GM19240 (cell line): Measurements from ENCODE around the gene PRKAG2.
A peak's percentile ranks its signal among the peaks of the same experiment; 100 is the strongest.
"Not testable (repeated sequence)": the region's sequence is repeated elsewhere in the genome, so short reads cannot be mapped to it uniquely, and the experiment has no call there.

Source experiments
- DNase-seq: peaks from one replicate; pipeline ENCODE4 v3.0.0; 2011; ENCODE audit warnings: low spot score; ENCODE audit not compliant: insufficient read length

Gene PRKAG2

GRCh38 chr7:151524331-151524730 lies 352.6 kb downstream of the PRKAG2 start:
- DNase-seq = no peak

DNA sequence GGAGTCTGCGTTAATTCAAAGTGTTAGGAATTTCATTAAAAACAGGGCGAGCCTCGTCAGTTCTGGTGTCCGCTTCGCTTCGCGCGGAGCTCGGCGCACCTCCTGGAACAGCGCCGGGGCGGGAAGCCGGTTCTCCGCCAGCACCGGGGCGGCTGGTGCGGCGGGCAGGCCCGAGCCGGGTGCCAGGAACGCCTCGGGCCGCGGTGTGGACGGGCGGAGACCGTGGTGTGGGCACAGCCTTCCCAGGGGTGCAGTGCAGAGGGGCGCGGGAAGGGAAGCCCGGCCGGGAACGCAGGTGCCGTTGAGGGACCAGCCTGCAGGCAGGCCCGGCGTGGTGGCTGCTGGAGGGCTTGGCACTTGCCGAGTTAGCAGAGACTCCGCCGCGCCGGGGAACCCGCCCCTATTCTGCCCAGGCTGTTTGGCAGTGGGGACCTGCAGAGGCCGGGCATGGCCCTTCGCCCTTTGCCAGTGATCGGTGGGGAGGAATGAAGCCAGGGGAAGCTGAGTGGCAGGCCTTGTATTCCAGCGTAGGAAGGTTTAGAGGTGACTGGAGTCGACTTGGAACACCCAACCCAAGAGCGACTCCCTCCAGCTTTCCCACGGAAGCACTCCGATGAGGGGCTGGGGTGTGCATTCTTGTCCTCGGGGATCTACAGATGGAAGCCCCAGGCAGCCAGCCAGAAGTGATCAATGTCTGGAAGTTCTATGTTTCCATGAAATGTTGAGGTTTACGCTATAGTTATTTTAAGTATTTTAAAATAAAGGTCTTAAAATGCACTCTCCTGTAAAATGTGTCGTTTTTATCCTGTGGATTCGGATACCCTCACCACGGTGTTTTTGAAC lies 356.3 kb downstream of the PRKAG2 start:
- DNase-seq = no peak

- peak; percentile 79 for DNase-seq
Measured at GRCh38 chr7:151519765-151520418, 357.0 kb downstream of the PRKAG2 start, which contains the start of gene RHEB. RHEB (minus strand) TSS chr7:151519895; CDS start chr7:151519511, 384 bp downstream.

DNA sequence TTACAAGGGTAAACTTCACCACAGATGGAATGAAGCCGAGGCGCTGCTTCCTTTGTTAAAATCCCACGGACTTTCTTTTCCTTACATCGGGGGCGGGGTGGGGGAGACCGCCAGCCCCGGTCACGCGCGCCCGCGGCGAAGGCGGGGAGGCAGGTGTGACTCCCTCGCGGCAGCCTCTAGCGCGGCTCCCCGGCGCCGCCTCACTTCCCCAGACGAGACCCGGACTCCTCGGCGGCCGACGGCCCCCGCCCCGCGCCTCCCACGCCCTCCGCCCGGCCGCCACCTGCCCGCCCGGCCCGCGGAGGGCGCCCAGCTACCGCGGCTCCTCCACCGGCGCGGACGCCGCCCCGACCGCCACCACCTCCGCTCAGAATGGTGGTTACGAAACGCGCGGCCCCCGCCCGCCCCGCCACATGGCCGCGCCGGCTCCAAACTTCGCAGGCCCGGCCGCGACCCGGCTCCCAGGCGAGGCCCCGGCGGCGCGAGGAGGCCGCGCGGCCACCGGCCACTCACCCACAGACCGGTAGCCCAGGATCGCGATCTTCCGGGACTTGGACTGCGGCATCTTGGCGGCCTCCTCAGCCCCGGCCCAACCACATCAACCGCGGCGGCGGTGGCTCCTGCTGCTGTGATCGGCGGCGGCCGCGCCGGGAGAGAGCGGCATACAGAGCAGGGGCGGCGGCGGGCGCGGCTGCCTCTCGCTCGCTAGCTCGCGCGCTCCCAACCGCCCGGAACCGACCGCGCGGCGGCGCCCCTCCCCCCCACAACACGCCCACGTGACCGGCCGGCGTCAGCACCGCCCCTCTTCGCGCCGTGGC lies 357.8 kb downstream of the PRKAG2 start:
- DNase-seq = not testable (repeated sequence)

GRCh38 chr7:151518105-151518946 lies 358.6 kb downstream of the PRKAG2 start:
- no peak for DNase-seq

DNA sequence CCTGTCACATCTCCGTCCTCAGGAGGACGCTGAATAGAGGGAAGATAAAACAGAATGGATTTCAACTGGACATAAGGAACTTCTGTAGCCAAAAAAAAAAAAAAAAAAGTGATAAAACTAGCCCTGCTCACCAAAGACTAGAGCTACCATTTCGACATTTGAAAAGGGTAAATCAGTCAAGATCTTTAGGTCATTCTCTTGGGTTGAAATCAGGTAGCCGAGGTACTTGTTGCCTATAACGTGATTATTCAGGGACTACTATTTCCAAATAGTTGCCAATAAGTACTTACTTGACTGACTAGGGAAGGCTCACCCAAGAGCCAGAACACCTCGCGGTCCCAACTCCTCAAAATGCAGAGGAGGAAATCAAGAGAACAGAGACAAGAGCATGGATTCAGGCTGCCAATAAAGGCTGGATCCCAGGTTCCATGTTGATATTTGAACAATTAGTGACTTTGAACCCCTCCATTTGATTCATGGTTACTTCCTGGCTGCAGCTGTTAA lies 359.3 kb downstream of the PRKAG2 start:
- DNase-seq = no peak

- DNase-seq = no peak
Measured at GRCh38 chr7:151515276-151515565, 361.7 kb downstream of the PRKAG2 start.

GRCh38 chr7:151514461-151515275 lies 362.2 kb downstream of the PRKAG2 start:
- DNase-seq = no peak

- no peak for DNase-seq
Measured at GRCh38 chr7:151513133-151513532, 363.8 kb downstream of the PRKAG2 start.

DNA sequence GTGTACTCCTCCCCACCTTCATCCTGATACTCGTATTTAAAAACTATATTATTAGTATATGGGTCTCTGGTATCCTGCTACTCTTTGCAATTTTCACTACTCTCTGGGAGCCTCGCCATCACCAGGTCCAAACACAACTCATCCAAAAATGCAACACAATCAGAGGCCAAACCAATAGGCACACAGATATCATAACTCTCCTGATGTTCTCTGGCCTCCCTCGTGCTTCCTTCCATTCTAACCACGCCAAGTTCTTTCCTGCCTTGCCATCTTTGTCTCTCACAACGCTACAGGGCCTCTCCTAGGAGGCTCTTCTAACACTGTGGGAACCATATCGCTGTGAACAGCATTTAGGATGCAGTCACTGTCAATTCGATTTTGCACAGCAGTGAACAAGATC lies 364.6 kb downstream of the PRKAG2 start:
- no peak for DNase-seq

DNA sequence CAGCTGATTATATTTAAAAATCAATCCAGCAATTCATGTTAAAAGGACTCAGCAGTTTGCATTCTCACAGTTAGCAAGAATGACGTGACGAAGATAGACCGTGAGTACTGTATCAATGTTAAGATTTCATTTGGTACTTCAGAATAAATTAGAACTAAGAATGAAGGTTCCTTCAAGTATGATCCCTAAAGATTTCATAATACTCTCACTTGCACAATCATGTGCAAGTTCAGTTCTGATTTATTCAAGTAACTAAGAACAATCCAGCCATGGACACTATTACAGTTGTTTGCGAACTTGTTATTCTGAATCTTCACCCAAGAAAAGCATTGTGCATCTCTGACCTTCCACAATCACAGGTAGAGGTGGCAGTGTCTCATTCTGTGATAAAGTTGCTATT lies 365.0 kb downstream of the PRKAG2 start:
- no peak for DNase-seq

DNA sequence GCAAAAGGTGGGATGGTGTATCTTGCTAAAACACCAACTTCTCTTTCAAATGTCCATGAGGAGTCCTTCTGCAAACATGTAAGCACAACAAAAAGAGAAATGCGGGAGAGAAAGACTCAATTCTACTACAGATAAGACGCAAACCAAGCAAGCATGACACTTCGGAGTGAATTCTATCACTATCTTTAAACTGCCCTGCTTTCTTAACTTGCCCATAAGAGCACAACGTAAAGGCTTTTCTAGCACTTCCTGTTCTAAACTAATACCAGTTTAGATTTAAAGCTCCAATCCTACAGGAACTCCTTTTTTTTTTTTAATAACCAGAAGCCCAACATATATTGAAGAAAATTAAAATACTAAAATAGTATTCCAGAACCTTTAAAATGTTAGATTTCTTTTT lies 365.6 kb downstream of the PRKAG2 start:
- no peak for DNase-seq

DNA sequence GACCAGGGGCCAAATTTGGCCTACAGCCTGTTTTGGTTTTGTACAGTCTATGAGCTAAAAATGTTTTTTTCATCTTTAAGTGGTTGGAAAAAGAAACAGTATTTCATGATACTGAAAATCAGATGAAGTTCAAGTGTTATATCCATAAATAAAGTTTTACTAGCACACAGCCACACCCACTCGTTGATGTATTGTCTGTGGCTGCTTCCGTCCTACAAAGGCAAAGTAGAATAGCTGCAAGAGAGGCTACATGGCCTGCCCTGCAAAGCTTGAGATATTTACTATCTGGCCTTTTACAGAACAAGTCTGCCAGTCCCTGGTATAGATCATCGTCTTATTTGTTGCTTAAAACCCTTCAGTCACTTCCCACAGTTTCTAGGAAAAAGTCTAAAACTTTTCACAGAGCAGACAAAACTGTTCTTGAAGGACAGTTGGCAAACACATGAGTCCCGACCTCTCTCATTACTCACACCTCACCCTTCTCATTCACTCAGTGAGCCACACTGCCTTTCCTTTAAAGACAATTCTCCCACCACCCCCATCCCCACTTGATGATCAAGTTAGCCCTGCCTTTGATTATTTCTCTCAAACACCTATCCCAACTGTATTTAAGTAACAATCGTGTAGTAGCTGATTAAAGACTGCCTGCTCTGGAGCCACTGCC lies 367.1 kb downstream of the PRKAG2 start:
- no peak for DNase-seq

DNA sequence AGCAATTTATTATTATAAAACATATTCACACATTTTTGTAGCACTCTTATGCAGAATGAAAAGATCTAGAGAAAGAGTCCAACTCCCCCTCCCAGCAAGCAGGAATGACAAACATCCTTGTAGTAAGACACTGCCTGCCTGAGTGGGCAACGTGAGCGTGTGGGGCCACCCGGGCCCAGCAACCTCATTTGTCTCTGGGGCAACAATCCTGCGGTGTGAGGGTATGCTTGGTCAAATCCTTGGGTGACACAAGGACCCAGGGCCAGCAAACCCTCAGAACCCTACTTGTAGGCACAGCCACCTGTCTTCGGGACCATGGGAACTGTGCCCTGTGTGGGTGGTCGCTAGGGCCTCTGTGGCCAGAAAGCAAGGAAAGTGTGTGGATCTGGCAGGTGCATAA lies 367.9 kb downstream of the PRKAG2 start:
- DNase-seq = no peak

- DNase-seq = no peak
Measured at GRCh38 chr7:151507806-151508205, 369.1 kb downstream of the PRKAG2 start.

DNA sequence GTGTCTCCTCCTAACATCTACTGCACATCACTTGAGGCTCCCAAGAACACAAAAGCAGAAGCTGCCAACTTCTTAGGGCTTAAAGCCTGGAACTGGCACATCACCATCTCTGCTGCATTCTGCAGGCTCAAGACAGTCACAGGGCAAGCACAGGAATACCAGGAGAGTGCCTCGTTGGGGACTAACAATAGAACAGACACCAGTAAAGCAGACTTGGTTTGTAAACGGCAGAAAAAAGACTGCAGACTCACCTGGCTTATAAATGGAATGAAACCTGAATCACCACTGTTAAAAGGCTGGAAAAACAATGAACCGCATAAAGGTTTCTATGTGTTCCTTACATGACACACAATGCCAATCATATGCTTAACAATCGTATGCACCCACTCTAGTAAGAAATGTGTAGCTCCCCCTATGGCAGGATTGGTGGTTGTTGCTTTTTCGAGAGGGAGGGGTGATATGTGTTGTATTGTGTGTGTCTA lies 370.0 kb downstream of the PRKAG2 start:
- no peak for DNase-seq
